Ovary (tissue), 3 donors: Measurements from ENCODE around the gene ELP2.

Experiments
- EP300 ChIP-seq: sonication (generic); formaldehyde crosslinking; IDR thresholded peaks from one replicate; pipeline ENCODE4 v1.6.1; 2017; ENCODE audit warnings: antibody characterized with exemption
- POLR2A ChIP-seq: fragments of 450-650 bp; IDR thresholded peaks from one replicate; pipeline ENCODE4 v1.6.1; 2017; ENCODE audit warnings: antibody characterized with exemption, mild to moderate bottlenecking, moderate library complexity
- TF ChIP-seq, protein P1 (sequence below), 3 donors: fragments of 450-650 bp in 2 of 3; fragments of 200-600 bp in 1 of 3; IDR thresholded peaks; one replicate each; pipeline versions ENCODE4 v1.5.1 to v1.8.0; 2016 to 2022; ENCODE audit warnings: antibody characterized with exemption in 3 of 3, mild to moderate bottlenecking in 1 of 3
- donor health status: DM: no; HTN: no; CAD: no.

DNA sequence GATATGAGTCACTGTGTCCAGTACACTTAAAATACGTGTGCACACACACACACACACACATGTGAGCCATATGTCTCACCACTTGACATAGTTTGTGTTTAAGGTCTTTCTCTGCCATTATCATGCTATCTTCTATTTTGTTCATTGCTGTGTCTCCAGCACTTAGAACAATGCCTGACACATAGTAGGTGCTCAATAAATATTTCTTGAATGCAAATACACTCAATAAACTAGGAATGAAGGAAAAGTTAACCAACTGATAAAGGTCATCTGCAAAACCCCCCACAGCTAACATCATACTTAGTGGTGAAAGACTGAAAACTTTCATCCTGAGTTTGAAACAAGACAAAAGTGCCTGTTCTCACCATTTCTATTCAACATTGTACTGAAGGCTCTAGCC, 62.0 kb downstream of the ELP2 start:
- TF ChIP-seq, protein P1, sequence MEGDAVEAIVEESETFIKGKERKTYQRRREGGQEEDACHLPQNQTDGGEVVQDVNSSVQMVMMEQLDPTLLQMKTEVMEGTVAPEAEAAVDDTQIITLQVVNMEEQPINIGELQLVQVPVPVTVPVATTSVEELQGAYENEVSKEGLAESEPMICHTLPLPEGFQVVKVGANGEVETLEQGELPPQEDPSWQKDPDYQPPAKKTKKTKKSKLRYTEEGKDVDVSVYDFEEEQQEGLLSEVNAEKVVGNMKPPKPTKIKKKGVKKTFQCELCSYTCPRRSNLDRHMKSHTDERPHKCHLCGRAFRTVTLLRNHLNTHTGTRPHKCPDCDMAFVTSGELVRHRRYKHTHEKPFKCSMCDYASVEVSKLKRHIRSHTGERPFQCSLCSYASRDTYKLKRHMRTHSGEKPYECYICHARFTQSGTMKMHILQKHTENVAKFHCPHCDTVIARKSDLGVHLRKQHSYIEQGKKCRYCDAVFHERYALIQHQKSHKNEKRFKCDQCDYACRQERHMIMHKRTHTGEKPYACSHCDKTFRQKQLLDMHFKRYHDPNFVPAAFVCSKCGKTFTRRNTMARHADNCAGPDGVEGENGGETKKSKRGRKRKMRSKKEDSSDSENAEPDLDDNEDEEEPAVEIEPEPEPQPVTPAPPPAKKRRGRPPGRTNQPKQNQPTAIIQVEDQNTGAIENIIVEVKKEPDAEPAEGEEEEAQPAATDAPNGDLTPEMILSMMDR (IDR thresholded peaks at IDR 0.05): no peak
- TF ChIP-seq EP300 (no peak), POLR2A (no peak)
